D721Med (cell line): Measurements from ENCODE around the gene CRABP2.

ENCODE experiments used
- DNase-seq: peaks from one replicate; pipeline ENCODE4 v3.0.0; 2011; ENCODE audit warnings: low spot score; ENCODE audit not compliant: insufficient read length
- FAIRE-seq: peaks from 2 replicates; lab custom pipeline; 2011; peaks lifted over from hg19 to GRCh38; lab: Jason Lieb, UNC
- TF ChIP-seq, protein P1 (sequence below): IDR thresholded peaks from 2 replicates; pipeline ENCODE4 v1.5.1; 2012; ENCODE audit warnings: mild to moderate bottlenecking, control low read depth; ENCODE audit not compliant: insufficient read depth; ENCODE audit errors: missing control alignments

Gene CRABP2

DNA sequence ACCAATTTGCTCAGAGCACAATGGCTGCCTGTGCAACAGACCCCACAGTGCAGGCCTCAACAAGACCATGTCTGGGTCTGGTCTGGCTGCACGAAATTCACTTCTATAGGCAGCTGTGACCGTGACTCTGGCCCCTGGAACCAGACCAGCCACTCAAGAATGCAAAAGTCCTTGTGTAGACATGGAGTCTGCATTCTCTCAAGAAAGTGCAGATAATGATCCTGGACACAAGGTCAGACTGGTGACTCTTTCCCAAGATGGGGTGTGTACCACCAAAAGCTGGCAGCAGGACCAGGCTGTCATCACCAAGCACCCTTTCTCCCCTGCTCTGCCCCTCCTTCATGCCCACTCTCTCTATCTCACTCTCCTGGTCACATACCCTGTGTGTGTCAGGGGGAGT lies 15.7 kb upstream of the CRABP2 start:
- TF ChIP-seq, protein P1, sequence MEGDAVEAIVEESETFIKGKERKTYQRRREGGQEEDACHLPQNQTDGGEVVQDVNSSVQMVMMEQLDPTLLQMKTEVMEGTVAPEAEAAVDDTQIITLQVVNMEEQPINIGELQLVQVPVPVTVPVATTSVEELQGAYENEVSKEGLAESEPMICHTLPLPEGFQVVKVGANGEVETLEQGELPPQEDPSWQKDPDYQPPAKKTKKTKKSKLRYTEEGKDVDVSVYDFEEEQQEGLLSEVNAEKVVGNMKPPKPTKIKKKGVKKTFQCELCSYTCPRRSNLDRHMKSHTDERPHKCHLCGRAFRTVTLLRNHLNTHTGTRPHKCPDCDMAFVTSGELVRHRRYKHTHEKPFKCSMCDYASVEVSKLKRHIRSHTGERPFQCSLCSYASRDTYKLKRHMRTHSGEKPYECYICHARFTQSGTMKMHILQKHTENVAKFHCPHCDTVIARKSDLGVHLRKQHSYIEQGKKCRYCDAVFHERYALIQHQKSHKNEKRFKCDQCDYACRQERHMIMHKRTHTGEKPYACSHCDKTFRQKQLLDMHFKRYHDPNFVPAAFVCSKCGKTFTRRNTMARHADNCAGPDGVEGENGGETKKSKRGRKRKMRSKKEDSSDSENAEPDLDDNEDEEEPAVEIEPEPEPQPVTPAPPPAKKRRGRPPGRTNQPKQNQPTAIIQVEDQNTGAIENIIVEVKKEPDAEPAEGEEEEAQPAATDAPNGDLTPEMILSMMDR = no peak
- no peak for DNase-seq
- no peak for FAIRE-seq

DNA sequence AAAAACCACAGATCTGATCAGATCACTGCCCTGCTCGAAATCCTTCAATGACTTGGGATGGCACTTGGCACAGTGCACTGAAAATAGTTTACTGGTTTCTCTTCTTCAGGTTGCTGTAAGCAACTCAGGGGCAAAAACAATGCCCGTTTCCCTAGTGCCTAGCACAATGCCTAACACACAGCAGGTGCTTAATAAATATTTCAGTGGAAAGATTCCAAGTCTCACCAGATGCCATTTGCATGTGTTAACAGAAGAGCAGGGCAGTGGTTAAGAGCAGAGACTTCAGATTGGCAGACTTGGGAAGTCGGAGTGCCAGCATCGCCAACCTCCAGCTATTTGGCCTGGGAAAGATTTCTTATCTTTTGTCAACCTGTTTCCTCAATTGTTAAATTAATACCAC lies 12.0 kb upstream of the CRABP2 start:
- DNase-seq (no peak), FAIRE-seq (no peak)
- TF ChIP-seq, protein P1 = no peak

DNA sequence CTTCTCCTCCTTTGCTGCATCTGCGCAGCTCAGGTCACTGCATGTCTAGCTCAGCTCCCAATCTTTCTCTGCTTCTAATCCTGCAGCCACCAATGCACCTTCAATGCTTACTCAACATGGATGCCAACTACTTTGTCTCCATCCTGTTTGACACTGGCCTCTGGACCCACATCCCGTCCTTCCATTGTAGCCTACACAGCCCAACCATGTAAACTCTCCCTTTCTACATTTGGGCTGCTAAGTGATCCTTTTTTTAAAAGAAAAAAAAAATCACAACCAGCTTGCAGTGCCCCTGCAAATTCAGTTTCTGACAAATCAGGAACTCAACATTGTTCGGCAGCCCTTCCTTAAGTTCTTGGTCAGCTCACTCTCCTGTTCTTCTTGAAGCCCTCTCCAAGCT lies 9.4 kb upstream of the CRABP2 start:
- FAIRE-seq (no peak), DNase-seq (no peak)
- TF ChIP-seq, protein P1 = no peak

DNA sequence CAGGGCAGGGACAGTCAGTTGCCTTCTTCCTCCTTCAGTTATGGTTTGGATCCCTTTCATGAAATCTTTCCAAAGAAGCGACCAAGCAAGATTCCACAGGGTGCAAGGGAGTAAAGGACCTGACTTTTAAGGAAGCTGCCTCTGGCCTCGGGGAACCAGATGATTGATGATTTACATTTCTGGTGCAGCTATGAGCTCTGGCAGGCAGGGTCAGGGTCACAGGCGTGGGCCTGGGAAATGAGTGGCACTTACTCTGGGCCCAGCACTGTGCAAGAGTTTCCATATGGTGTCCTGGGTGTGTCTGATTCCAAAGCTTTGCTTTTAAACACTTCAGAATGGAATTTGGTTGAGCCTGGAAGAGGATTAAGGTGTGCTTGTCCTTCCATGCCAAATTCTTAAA lies 7.2 kb upstream of the CRABP2 start:
- TF ChIP-seq, protein P1 = no peak
- no peak for DNase-seq
- FAIRE-seq = no peak

DNA sequence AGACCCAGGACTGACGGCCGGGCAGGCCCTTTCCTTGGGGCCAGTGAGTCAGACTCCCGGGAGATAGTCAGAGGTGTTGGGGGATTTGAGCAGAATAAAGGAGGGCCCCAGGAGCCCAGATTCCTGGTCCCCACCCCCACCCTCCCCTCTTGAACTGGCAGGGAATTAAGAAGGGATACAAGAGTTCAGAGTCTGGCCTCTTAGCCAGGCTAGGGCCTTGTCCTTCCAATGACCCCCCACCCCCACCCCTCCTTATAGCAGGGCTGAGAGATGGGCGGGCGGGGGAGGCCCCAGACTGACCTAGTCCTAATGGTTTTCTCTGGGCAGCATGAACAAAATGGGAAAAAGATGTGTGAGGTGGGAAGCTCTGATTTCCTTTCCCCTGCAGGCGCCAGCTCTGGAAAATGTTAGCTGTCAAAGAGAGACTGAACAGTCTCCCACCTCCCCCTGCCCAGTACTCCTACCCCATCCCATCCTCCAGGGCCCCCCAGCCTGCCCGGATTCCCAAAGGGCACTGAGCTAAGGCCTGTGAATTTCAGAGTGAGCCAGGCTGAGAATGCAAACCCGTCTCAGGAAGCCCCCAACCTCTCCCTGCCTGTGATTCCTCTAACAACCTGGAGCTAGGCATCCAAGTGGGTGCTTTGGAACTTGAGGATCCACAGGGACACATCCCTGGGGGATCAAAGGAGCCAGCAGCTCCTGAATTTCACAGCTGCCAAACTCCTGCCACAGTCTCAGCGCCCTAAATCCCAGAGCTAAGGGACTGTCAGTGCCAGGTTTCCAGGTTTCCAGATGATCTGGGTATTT lies 5.8 kb upstream of the CRABP2 start:
- no peak for DNase-seq
- TF ChIP-seq, protein P1 = no peak
- no peak for FAIRE-seq

DNA sequence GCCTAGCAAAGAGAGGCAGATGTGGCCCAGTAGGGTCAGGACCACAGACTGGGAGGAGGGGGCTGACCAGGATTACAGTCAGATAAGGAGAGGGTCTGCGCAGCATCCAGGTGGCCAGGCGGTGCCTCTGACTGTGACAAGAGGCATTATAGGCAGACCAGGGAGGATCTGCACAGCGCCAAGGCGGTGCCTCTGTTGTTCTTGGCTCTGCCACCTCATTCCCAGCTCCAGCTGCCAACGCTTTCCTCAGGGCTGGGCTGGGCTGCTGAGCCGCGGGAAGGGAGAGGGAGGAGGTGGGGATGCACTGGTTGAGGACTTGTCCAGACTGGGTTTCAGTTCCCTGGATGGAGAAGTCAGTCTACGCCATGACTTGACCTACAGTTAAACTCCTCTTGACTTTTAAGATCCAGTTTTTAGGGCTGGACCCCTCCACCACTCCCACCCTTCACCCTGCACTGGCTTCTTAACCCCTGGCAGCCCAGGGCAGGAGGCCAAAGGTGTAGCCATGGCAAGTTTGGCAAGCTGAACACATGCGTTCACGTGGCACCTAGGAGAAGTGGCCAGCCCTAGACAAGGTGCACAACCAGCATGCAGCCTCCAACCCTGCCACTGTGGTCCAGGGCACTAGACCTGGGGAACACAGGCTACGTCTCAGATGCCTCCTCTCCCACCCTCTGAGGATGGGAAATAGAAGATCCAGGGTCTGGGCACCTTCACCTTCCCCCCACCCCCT lies 4.5 kb upstream of the CRABP2 start:
- FAIRE-seq (no peak), DNase-seq (no peak)
- TF ChIP-seq, protein P1 = no peak

DNA sequence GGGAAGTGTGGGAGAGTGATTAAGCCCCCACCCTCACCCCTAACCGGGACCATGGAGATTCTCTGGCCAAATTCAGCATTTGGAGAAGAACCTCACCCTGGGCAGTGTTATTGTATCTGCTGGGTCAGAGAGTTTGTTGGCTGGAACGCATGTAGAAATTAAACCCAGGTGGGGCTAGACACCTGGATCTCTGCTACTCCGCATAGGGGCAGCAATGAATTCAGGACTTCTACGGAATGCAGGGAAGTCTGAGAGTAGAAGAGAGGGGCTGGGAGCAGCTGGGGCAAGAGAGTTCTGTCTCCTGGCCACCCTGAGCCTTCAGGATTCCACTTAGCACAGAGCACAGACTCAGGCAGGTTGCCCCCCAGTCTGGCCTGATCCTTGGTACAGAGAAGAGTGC lies 3.6 kb upstream of the CRABP2 start:
- TF ChIP-seq, protein P1 = no peak
- DNase-seq (no peak), FAIRE-seq (no peak)
